NCI-H446 treated with DMSO at 0.1 percent for 48 hours (cell line): ENCODE results near the gene BRD9.
"Not testable (repeated sequence)": the region's sequence is repeated elsewhere in the genome, so short reads cannot be mapped to it uniquely, and the experiment has no call there.

Experiments
- DNase-seq: peaks from one replicate; lab custom pipeline; 2025; lab: John Stamatoyannopoulos, UW

BRD9 gene

DNA sequence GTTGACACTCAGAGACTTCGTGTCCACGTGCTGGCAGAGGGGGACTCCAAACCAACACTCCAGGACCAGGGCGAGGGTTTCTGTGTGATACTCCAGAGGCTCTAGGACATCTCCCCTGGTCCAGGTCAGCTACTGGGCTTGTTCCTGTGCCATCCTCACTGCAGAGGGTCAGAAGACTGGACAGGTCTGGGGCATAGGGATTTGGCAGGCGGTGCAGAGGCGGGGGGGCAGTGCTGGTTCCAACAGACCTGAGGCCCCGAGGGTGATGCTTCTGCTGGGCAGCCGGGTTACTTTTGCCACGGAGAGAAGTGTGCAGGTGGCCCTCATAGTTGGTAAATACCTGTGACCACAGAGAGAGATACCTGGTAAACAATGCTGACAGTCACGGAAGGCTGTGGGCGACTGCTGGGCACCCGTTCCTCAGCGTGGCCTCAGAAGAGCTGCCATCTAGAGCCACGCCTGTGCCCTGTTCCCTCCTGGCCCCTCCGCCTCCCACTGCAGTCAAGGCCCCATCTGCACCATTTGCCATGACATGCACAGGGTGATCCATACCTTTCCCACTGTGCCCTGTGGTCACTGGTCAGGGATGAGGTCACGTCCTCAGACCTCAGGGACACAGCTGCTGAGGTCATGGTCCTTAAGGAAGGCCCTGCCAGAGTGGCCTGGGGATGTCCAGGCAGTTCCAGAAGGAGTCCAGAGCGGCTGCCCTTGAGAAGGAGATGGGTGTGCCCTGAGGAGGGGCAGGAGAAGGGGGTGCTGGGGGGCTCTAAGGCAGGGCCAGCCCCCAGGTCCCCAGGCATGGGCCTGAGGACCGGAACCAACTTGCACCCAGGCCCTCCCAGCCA is 30.1 kb upstream of the BRD9 start:
- no peak for DNase-seq

DNA sequence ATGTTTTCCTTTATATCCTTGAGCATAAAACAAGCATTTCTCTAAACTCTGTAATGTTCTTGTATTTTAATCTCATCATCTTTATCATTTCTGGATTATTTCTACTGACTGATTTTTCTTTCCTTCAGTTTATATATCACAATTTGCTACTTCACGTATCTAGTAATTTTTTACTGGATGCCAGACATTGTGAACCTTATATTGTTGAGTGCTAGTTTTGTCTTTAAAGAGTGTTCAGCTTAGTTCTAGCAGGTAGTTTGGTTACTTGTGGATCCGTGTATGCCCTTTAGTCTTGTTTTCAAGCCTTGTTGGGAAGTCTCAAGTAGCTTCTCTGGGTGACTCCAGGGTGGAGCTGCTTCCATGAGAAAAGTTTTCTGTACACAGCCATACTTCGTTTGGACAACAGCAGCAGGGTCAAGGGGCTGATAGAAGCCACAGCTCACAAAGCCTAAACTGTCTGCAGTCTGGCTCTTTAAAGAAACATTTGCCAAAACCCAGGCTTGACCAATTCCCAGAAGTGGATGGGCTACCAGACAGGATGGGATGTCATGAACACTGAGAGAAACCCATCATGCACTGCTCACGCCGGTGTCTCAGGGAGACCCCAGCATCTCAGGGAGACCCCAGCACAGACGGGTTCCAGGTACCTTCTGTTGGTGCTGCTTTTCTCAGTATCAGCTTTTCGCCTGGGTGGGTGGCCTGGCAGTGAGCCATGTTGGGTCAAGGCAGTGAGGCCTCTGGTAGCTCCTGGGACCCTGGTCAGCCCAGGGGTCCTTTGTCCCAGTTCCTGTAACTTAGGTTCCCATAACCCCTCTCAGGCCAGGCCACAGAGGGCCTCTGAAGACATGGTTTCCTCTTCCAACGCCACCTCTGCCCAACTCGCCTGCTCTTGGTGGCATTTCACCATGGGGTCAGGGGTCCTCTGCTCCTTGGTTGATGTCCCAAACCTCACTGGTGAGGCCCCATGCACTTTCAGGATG is 29.1 kb upstream of the BRD9 start:
- DNase-seq = no peak

DNA sequence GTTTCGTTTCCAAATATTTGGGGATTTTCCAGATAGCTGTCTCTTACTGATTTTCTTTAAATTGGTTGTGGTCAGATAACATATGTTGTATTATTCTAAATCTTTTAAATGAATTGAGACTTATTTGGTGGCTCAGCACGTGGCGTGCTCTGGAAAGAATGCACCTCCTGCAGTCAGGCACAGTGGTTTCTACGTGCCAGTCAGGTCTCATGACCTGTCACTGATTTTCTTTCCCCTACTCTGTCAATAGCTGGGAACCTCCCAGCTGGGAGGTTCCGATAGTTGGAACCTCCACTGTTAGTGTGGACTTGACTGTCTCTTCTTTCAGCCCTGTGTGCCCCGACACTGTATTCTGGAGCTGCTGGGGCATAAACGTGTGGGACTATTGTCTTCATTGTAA is 27.7 kb upstream of the BRD9 start:
- DNase-seq = no peak

DNA sequence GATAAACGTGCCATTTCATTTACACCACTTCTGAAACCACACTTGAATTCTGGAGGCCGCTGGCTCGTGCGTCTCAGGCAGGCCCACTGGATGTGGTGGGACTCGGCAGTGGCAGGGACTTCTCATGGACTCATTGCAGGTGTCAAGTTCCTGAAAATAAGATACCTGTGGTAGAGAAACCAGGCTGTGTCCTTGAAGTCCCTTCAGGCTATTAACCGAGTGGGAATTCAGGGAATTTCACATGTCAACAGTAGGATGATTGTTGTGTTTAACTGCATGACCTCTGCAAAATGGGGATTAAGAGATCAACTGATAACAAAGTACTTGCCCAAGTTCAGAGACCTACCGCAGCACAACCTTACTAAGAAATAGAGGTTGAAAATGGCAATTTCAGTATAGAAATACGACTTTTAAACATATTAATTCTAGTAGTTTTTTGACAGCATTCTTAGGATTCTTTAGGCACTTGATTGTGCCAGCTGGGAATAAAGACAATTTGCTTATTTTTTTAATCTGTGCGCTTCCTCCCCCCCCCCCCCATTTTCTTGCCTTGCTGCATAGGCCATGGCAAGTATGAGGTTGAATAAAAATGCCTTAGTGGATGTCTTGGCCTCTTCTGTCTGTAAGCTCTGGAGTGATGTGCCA is 26.9 kb upstream of the BRD9 start:
- DNase-seq = no peak

DNA sequence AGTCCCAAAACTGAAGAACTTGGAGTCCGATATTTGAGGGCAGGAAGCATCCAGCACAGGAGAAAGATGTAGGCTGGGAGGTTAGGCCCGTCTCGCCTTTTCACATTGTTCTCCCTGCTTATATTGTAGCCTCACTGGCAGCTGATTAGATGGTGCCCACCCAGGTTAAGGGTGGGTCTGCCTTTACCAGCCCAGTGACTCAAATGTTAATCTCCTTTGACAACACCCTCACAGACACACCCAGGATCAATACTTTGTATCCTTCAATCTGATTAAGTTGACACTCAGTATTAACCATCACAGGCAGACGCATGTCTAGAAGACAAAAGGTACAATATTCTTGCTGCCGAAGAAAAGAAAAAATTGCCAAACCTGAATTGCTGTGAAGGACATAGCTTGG is 26.1 kb upstream of the BRD9 start:
- DNase-seq = not testable (repeated sequence)

DNA sequence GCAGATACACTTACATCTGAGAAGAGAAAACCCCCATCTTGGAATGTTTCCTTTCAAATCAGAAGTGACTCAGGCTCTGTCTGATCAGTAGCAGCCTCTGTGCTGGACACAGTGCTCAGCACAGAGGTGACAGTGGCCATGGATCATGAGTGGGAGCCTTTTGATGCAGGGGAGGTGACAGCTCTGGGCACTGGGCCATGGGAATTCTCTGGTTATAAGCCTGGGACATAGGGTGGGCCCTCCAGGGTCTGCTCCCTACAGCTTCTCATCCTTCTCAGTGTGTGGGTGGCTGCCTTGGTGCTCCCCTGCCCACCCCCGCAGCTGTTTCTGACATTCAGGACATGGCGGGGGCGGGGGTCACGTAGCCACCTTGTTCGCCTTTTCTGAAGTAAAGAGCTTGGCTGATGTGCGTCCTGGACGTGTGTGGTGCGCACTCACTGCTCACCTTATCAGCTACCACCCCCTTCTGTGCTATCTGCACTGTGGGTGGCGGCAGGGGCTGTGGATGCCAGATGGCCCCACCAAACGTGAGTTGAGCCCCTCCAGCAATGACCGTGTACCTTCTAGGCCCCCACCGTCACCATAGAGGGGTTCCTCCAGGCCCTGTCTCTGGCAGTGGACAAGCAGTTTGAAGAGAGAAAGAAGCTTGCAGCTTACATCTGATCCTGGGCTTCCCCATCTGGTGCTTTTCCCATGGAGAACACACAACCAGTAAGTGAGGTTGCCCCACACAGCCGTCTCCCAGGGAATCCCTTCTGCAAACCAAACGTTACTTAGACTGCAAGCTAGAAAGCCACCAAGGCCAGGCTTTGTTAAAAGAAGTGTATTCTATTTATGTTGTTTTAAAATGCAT is 24.1 kb upstream of the BRD9 start:
- DNase-seq = no peak

DNA sequence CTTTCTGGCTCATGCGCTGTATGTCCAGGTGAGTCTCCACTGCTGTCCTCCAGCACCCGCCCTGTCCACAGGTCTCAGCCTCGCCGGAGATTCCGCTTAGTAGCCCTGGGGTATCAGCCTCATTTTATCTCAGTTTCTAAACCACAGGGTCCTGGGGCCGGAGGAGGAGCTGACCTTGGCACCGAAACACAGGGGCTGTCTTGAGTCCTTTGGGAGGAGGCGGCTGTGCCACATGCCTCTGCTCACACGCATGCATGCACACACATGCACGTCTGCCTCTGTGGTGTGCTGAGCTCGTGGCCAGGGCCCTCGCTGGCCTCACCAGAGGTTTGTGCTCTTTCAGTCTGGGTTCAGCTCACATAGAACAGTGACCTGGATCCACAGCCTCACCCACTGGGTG is 23.3 kb upstream of the BRD9 start:
- no peak for DNase-seq

DNA sequence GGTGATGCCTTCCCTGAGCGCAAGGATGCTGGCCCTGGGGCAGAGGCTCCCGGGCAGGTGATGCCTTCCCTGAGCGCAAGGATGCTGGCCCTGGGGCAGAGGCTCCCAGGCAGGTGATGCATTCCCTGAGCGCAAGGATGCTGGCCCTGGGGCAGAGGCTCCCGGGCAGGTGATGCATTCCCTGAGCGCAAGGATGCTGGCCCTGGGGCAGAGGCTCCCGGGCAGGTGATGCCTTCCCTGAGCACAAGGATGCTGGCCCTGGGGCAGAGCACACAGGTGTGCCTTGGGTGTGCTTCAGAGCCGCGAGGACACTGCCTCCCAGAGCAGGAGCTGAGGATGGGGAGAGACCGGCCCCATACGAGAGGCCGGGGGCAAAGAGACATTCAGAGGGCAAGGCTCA is 22.7 kb upstream of the BRD9 start:
- not testable (repeated sequence) for DNase-seq

DNA sequence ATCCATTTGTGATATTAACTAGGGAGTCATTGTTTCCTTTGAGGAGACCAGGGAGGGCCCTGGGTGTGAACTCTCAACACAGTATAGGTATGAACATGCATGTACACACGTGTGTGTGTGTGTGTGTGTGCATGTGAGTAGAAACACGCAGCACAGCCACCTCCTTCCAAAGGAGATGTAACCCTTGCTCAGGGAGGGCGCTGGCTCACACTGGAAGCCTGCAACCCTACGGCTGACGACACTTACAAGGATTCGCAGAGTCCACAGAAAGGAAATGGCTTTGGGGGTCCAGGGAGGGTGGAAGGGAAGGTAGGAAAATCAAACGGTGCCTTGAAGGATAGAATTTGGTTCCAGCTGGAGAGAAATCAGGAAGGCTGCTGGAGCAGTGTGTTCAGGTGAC is 22.0 kb upstream of the BRD9 start:
- DNase-seq = no peak

DNA sequence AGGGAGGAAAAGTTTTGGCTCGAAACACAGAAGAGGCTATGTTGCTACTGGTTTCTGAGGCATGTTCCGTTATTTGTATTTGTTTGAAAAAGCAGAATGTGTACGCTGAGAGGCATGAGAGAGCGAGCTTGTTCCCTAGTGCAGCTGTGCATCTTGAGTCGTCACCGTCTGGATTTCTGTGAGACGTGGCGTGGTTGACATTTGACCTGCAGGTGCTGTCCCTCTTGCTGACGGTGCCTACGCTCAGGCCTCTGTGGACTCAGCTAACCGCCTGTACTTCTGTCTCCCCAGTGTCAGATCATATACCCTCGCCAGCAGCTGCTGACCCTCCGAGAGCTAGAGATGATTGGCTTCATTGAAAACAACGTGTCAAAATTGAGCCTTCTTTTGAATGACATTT is 21.6 kb upstream of the BRD9 start:
- no peak for DNase-seq

DNA sequence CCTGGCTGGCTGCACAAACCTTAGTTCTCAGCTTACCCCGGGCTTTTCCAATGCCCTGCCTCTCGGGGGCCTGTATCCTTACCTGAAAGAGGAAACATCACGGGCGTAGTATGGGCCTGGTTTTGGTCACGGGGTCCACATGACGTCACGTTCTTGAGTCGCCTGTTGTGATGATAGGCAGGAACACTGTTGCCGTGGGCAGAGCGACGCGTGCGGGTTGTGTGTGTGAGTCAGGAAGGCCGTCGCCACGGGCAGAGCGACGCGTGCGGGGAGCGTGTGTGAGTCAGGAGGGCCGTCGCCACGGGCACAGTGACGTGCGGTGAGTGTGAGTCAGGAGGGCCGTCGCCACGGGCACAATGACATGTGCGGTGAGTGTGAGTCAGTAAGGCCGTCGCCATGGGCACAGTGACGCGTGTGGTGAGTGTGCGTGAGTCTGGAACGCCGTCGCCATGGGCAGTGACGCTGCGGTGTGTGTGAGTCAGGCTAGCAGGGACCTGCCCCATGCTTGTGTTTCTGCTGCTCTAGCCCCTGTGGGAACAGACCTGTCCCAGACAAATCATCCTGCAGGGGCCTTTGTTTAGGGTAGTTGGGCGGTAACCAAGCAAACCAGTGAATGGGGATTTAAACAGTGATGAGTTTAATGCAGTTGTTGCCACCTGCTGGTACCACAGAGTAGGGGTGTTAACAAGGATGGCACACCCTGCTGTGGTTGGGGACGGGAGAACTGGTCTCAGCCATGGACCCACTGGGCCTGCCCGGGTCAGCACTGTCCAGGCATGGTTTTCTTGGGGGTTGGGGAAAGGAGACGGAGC is 19.9 kb upstream of the BRD9 start:
- no peak for DNase-seq

DNA sequence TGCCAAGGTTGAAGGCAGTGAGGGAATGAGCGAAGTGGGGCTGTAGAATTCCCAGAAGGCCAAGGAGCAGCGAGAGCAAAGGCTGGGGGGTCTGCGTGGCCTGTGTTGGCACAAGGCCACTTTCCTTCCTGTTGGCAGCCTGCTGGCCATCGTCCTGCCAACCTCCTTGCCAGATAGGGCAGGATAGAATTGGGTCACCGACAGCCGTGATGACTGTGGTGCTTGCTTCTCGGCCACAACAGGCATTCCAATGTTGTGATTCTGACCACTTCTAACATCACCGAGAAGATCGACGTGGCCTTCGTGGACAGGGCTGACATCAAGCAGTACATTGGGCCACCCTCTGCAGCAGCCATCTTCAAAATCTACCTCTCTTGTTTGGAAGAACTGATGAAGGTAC is 19.0 kb upstream of the BRD9 start:
- DNase-seq = no peak

DNA sequence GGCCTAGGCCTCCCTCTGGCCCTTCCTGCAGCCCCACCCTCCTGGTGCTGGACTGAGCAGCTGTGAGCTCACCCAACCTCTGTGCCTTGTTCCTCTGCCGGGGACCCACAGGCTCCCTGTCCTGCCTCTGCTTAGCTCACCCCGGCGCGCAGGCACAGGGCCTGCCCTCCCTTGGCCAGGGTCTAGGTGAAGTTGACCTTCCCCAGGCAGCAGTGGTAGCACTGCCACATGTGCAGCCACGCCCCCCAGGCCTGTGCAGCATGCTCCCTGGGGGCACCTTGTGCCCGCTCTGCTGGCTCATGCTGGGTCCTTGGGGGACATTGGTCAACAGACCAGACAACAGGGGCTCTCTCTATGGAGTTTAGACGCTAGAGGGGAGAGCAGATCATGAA is 18.2 kb upstream of the BRD9 start:
- DNase-seq = no peak

DNA sequence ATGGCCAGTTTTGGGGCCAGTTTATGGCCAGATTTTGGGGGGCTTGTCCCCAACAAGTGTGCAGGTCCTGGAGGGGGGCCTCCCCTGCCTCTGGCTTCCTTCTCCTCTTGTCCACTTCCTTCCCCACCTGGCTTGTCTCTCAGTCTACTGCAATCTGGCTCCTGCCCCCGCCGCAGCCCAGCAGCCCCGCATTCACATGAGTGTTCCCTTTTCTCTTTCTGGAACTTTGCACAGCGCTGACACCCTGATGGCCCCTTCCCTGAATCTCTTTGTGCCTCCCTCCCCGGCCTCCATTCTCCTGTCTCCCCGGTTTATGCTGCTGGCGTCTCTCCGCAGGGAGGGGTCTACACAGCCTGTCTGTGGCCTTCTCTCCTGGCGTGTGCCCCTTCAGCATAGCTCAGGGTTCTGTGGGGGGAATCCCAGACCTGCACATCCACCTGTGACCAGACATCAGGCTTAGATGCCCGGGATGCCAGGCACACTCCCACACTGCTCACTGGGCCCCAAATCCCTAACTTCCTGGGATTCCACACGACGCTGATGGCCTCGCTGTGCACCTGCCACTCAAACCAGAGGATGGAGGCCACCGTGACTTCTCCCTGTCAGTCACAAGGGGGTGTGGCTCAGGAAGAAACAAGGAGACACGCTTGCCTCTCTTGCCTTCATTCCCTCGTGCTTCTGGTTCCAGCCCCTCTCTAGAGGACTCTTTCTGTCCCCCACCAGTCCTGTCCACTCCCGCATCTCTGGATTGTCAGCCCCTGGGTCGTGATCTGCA is 17.6 kb upstream of the BRD9 start:
- DNase-seq = no peak

DNA sequence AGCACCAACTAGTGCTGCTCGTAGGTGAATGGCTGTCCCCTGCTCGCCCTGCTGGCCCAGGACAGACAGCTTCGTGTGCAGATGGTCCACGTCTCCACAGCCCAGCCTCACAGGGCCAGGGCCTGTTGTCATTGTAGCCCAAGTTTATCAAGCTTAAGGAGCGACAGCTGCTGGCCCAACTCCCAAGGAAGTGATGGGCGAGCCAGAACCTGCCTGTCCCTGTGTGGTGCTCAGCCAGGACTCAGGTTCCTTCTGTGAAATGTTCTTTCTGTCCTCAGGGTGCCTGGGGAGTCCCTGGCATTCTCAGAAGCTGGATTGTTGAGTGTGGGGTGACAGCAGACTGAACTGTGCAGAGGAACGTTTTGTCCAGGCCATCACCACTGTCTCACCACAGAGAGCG is 16.5 kb upstream of the BRD9 start:
- DNase-seq = no peak

DNA sequence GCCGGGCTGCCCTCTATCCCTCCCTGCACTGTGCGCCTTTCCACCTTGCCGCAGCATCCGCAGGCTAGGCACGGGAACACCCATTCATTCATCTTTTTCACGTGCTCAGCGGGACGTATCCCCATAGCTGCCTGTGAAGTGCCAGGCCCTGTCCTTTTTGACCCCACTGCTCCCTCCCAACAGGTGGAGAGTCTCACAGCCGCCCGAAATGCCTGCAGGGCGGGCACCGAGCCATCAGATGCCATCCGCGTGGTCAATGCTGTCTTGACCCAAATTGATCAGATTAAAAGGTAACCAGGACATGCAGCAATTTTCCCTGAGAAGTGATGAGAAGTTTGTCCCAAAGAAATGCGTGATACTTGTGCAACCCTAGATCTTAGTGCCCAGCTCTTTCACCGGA is 15.6 kb upstream of the BRD9 start:
- DNase-seq = no peak

DNA sequence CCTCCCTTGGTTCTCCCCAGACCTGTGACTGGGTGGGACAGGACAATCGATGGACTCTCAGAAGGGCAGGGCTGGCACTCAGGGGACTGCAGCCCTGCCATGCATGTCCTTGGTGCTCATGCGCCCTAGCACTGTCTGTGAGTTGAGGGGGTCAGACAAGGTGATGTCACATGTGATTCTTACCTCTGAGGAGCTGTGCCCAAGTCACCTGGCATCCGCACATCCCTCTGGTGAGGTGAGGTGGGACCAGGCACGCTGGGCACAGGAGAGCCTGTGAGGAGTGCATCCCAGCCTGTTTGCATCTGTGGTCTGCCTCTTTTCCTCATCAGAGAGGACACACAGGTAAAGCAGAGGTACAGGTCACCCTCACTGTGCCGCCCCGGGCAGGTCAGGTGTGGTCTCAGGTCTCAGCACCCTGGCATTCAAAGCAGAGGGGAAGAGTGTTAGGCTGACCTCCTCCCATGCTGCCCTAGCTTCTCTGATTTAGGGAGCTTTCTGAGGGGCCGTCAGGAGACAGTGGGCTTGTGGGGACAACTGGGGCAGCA is 14.8 kb upstream of the BRD9 start:
- no peak for DNase-seq

DNA sequence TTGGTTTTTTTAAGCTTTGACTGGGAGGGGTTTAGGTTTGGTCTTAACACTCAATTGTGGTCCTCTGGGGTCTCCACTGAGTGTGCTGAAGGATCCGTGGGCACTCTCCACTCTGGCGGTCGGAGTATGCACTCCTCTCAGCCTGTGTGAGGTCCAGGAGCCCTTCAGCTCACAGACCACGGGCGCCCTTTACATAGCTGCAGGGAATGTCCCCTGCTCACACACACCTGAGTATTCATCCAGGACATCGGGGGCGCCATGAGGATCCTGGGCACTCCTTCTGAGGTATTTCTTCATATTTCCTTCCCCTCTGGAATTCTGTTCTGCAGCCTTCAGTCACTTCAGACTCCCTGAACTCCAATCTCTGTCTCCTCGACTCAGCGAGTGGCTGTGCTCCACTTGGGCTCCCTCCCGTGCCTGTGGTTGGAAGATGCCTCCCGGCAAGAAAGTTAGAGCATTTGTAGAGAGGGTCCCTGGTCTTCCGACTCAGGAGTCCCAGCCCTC is 12.6 kb upstream of the BRD9 start:
- no peak for DNase-seq

DNA sequence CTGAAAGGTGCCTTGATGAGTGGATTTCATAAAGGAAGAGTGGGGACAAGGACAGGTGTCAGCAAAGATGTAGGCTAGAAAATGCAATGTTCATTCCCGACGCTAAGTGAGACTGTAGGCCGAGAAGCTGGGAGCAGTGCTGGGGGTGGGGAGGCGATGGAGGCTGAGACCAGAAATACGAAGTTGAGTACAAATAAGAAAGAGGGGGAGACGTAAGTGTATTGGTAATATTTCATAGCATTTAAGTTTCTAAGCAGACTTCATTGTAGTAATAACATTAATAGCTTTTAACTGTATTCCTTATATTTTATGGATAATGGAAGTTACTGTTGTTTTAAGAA is 11.1 kb upstream of the BRD9 start:
- no peak for DNase-seq
